T-cell (primary cell): Measurements from ENCODE around the gene CLEC16A. TPM values are rescaled to one million over a fixed set of nuclear protein-coding genes. Genes with fewer than 3 reads are reported as not detected.

Experiments used
- ATAC-seq, 4 experiments: fragments of 200-7000 bp in 3 of 4; fragments of 150-1000 bp in 1 of 4; cut with Tn5 transposase; replicated peaks in 1 of 4; 1 replicate in 3 of 4; 2 replicates in 1 of 4; pipeline ENCODE4 v1.10.0; 2021; ENCODE audit warnings: moderate library complexity in 3 of 4, mild to moderate bottlenecking in 2 of 4, moderate number of reproducible peaks in 1 of 4
- CTCF ChIA-PET, 2 donors: fragments of 300-600 bp; sonication (Branson Sonifier 250); formaldehyde crosslinking; loops; one replicate each; lab custom pipeline; 2022; ENCODE audit warnings: antibody characterized with exemption in 2 of 2; lab: Charles Lee
- POLR2A ChIA-PET, 2 donors: fragments of 300-600 bp; sonication (Branson Sonifier 250); formaldehyde crosslinking; loops; one replicate each; lab custom pipeline; 2022; ENCODE audit warnings: antibody characterized with exemption in 2 of 2; lab: Charles Lee
- DNase-seq, 35 experiments: peaks; one replicate each; pipeline versions ENCODE4 v3.0.0 to v3.0.0-alpha.2; 2013 to 2023
- H3K27ac ChIP-seq: one replicate; pipeline ENCODE4 v1.5.1; 2013; ENCODE audit warnings: low read length
- H3K27me3 ChIP-seq, 2 experiments: replicated peaks in 1 of 2; 1 replicate in 1 of 2; 2 replicates in 1 of 2; pipeline versions ENCODE4 v1.6.1 to v1.7.0; 2013; ENCODE audit warnings: low read length in 1 of 2, mixed read lengths in 1 of 2; ENCODE audit not compliant: control insufficient read depth in 2 of 2, insufficient read depth in 2 of 2; ENCODE audit errors: extremely low read depth in 1 of 2
- H3K36me3 ChIP-seq, 2 donors: 1 replicate in 1 of 2; 2 replicates in 1 of 2; pipeline versions ENCODE4 v1.6.1 to v1.7.0; 2013; ENCODE audit warnings: low read length in 1 of 2; ENCODE audit not compliant: control insufficient read depth in 2 of 2, insufficient read depth in 1 of 2; ENCODE audit errors: extremely low read depth in 1 of 2
- H3K4me1 ChIP-seq, 2 experiments: 1 replicate in 1 of 2; 2 replicates in 1 of 2; pipeline versions ENCODE4 v1.6.1 to v1.7.0; 2013; ENCODE audit warnings: low read length in 2 of 2, mixed read lengths in 1 of 2; ENCODE audit not compliant: insufficient read depth in 2 of 2, control insufficient read depth in 1 of 2; ENCODE audit errors: extremely low read depth in 1 of 2
- H3K4me3 ChIP-seq, 2 donors: 1 replicate in 1 of 2; 2 replicates in 1 of 2; pipeline versions ENCODE4 v1.5.1 to v1.7.0; 2013; ENCODE audit warnings: mild to moderate bottlenecking in 2 of 2, low read length in 1 of 2, moderate library complexity in 1 of 2; ENCODE audit not compliant: control insufficient read depth in 1 of 2; ENCODE audit errors: extremely low read depth in 1 of 2
- H3K9me3 ChIP-seq: 2 replicates; pipeline ENCODE4 v1.7.0; 2013
- H3K27ac Mint-ChIP-seq, 2 donors: one replicate each; pipeline ENCODE4 v1.8.0; 2020 to 2021; ENCODE audit warnings: mild to moderate bottlenecking in 2 of 2, mixed read lengths in 2 of 2
- H3K27me3 Mint-ChIP-seq, 2 donors: one replicate each; pipeline ENCODE4 v1.8.0; 2021 to 2022; ENCODE audit warnings: mixed read lengths in 2 of 2
- H3K36me3 Mint-ChIP-seq: one replicate; pipeline ENCODE4 v1.8.0; 2021; ENCODE audit warnings: mixed read lengths
- H3K4me1 Mint-ChIP-seq, 3 donors: one replicate each; pipeline ENCODE4 v1.8.0; 2020 to 2022; ENCODE audit warnings: mixed read lengths in 3 of 3, mild to moderate bottlenecking in 1 of 3
- H3K4me3 Mint-ChIP-seq, 3 donors: one replicate each; pipeline ENCODE4 v1.8.0; 2020 to 2022; ENCODE audit warnings: mild to moderate bottlenecking in 3 of 3, mixed read lengths in 3 of 3, moderate library complexity in 3 of 3
- H3K9me3 Mint-ChIP-seq, 3 donors: one replicate each; pipeline ENCODE4 v1.8.0; 2020 to 2022; ENCODE audit warnings: mixed read lengths in 3 of 3
- WGBS: methylation state at CpG from one replicate; pipeline ENCODE4 v1.1.5; 2013; ENCODE audit warnings: missing lambda C conversion rate; ENCODE audit not compliant: insufficient coverage; 5-methylcytosine and 5-hydroxymethylcytosine counted together
- total RNA-seq, 35 experiments: library from RNA in 6 of 35; stranded (reverse) in 6 of 35; fragments of 120-200 nt in 1 of 35; gene quantifications; one replicate each; pipeline versions ENCODE4 v1.2.1 to v1.2.4 and lab custom pipeline; 2013 to 2026

Gene CLEC16A
- total RNA-seq, 5 donors from 2014 or later (not counting 1 experiment from before 2014, with no cell fraction given): 27.4 to 34.6 (median 28.7) TPM

DNA sequence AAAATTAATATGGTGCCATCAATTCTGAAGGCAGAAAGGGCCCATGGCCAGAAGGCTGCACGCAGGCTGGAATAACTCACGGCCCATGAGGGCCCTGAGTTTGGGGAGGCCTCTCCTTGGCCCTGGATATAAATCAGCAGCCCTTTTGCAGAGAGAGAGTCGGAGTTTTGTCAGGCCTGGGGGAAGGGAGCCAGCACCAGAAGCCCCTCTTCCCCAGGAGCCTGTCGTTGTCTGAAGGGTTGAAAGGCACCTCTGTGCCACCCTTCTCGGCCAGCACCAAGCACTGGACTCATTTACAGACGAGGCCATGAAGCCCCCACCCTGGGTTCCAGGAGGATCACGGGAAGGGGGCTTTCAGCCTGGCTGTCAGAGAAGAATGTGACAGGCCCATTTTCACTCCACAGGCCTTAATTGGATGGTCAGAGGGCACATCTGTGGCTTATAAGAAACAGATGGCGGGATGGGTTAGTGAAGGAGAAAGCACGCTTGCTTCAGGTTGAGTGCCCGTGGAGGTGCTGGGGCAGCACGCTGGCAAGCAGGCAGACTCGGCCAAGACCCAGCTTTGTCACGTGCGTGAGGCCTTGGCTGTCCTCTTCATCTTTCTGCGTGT lies 140.6 kb downstream of the CLEC16A start:
- ChIA-PET POLR2A (no interaction called here), CTCF (no interaction called here)
- Histone ChIP-seq H3K27me3 (no peaks in the 10 kb centered on the region), H3K4me1 (peaks cover 9 to 20% of the 10 kb centered on the region in 2 experiments), H3K4me3 (no peak overlapping the region), H3K36me3 (peaks cover 0 to 3% of the 10 kb centered on the region in 2 donors), H3K27ac (no peak overlapping the region), H3K9me3 (no peaks in the 10 kb centered on the region)
- DNase-seq (no peak), ATAC-seq (no peak)
- H3K27me3 Mint-ChIP-seq: no peaks in the 10 kb centered on the region
- peaks cover 26% of the 10 kb centered on the region for H3K36me3 Mint-ChIP-seq
- H3K4me3 Mint-ChIP-seq: no peak overlapping the region
- peaks cover 22 to 41% (median 26%) of the 10 kb centered on the region in 3 donors for H3K4me1 Mint-ChIP-seq
- no peaks in the 10 kb centered on the region for H3K9me3 Mint-ChIP-seq
- WGBS: 91% methylated on average over 12 of the region's 15 CpGs
- H3K27ac Mint-ChIP-seq: no peak overlapping the region

DNA sequence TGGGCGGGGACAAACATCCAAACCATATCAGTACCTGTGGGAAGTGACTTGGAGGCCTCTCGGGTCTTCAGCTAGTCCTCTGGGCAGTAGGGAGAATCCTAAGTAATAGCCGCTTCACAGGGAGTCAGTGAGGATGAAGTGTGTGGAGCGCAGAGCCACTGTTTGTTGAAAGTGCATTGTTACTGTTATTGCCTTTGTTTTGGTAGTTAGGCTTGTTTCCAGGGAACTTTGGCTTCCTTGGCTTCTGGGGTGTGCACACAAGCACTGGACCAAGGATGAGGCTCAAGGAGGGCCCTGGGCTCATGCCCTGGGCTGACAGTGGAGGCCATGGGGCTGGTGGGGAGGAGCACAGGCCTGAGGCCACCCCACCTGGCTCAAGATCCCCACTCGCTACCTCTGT lies 141.6 kb downstream of the CLEC16A start:
- 100% methylated on average over 2 of the region's 5 CpGs for WGBS
- H3K4me3 Mint-ChIP-seq: no peak overlapping the region
- no peak for DNase-seq
- H3K9me3 Mint-ChIP-seq: no peaks in the 10 kb centered on the region
- H3K27me3 Mint-ChIP-seq: no peaks in the 10 kb centered on the region
- no peak overlapping the region for H3K27ac Mint-ChIP-seq
- H3K27me3 ChIP-seq: no peaks in the 10 kb centered on the region
- CTCF ChIA-PET: no interaction called here
- no peak overlapping the region for H3K4me3 ChIP-seq
- H3K36me3 ChIP-seq: peaks cover 2 to 3% of the 10 kb centered on the region in 2 donors
- POLR2A ChIA-PET: no interaction called here
- H3K27ac ChIP-seq: no peak overlapping the region
- peaks cover 9 to 18% of the 10 kb centered on the region in 2 experiments for H3K4me1 ChIP-seq
- H3K9me3 ChIP-seq: no peaks in the 10 kb centered on the region
- no peak for ATAC-seq
- H3K36me3 Mint-ChIP-seq: peaks cover 20% of the 10 kb centered on the region
- peaks cover 19 to 36% (median 24%) of the 10 kb centered on the region in 3 donors for H3K4me1 Mint-ChIP-seq

DNA sequence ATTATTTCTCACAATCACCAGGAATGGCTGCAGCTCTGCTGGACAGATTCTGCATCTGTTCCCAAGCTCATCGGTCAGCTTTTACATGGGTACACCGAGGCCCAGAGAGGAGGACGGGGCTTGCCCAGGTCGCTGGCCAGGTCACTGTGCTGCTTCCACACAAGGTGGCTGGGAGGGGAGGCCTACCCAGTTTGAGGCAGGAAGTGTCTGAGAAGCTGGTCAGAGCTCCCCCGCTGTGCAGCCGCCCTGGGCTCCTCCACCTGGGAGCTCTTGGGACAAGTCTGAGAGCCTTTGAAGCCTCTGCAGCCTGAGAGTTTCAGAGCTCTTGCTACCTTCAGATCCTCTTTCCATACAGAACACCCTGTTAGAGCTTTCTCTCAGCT lies 143.3 kb downstream of the CLEC16A start:
- Mint-ChIP-seq H3K36me3 (peaks cover 8% of the 10 kb centered on the region), H3K27me3 (no peaks in the 10 kb centered on the region), H3K4me3 (peak overlapping the region in 1 of 3 donors; percentile 36), H3K27ac (peak overlapping the region; percentile 79 to 81), H3K9me3 (no peaks in the 10 kb centered on the region), H3K4me1 (peaks cover 24 to 40% (median 28%) of the 10 kb centered on the region in 3 donors)
- DNase-seq (no peak), ATAC-seq (peak in 1 of 4 experiments; percentile 8)
- WGBS: 76% methylated on average over 6 of the region's 6 CpGs
- ChIA-PET POLR2A (interaction anchor here in 1 of 2 donors (0.6 kb wide), 2 partner anchors 14 to 38 kb away, joined by 3 to 5 read pairs; no protein-coding TSS in a partner anchor), CTCF (interaction anchor here (0.5 to 0.6 kb wide), 2 partner anchors 28 to 672 kb away, joined by 3 read pairs; no protein-coding TSS in a partner anchor)
- Histone ChIP-seq H3K9me3 (no peaks in the 10 kb centered on the region), H3K36me3 (peaks cover 3 to 5% of the 10 kb centered on the region in 2 donors), H3K4me3 (no peak overlapping the region), H3K4me1 (peaks cover 9 to 26% of the 10 kb centered on the region in 2 experiments), H3K27me3 (no peaks in the 10 kb centered on the region), H3K27ac (peak overlapping the region; percentile 6)

DNA sequence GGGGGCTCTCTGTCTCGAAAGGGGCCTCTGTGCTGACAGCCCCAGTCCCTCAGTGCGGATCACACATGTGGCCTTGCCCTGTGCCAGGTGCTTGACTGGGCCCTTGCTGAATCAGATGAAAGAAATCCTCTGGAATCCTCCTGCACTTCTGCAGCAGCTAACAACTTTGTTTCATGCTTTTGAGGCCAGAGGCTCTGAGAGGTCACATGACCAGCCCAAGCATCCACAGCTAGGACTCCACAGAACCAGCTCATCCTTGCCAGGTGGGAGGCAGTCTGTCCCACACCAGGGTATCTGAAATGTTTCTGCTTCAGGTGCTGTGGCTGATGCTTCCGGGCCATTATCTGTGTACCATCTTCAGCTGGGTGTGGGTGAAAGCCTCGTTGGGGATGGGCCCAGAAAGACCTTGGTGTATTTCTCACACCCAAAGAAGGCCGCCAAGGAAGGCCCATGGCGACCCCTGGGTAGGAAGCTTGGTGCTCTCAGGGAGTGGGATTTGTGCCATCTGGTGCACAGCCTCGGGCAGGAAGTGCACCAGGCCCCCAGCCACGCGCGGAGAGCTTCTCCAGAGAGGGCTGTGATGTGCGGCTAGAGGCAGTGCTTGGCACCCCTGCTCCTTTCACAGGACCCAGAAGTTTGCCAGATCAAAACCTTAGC lies 143.8 kb downstream of the CLEC16A start:
- H3K27me3 ChIP-seq: no peaks in the 10 kb centered on the region
- ChIA-PET CTCF (interaction anchor here (0.5 to 0.6 kb wide), 3 partner anchors 28 to 823 kb away, joined by 3 to 4 read pairs (median 3); no protein-coding TSS in a partner anchor), POLR2A (interaction anchor here in 1 of 2 donors (0.6 kb wide), 2 partner anchors 14 to 37 kb away, joined by 3 to 5 read pairs; no protein-coding TSS in a partner anchor)
- H3K27ac ChIP-seq: peak overlapping the region; percentile 6
- ATAC-seq (peak; percentile 80 to 86 (median 82)), DNase-seq (peak in 15 of 35 experiments; percentile 6 to 39 (median 20))
- Mint-ChIP-seq H3K36me3 (peaks cover 8% of the 10 kb centered on the region), H3K9me3 (no peaks in the 10 kb centered on the region), H3K27me3 (no peaks in the 10 kb centered on the region), H3K27ac (peak overlapping the region; percentile 79 to 81), H3K4me1 (peaks cover 29 to 45% (median 33%) of the 10 kb centered on the region in 3 donors), H3K4me3 (peak overlapping the region in 1 of 3 donors; percentile 36)
- WGBS: 48% methylated on average over 8 of the region's 11 CpGs
- no peaks in the 10 kb centered on the region for H3K9me3 ChIP-seq
- H3K4me1 ChIP-seq: peaks cover 12 to 32% of the 10 kb centered on the region in 2 experiments
- no peak overlapping the region for H3K4me3 ChIP-seq
- H3K36me3 ChIP-seq: peaks cover 3 to 6% of the 10 kb centered on the region in 2 donors

DNA sequence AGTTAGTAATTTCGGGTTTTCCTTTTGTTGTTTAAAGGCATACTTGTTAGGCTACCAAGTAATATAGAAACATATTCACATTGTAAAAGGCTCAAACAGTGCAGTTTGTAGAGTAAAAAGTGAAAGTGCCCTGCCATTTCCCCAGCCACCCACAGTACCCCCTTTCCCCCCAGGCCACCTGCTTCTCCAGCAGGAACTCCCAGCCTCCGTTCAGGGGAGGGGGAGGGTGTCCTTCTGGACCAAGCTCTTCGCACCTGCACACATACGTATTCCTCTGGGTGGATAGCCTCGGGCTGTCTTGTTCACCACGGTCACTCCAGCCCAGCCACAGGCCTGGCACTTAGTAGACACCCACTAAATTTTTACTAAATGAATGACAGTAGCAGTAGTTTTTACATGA lies 144.5 kb downstream of the CLEC16A start:
- DNase-seq (no peak), ATAC-seq (no peak)
- Histone ChIP-seq H3K4me3 (no peak overlapping the region), H3K36me3 (peaks cover 3 to 6% of the 10 kb centered on the region in 2 donors), H3K27ac (peak overlapping the region; percentile 6), H3K4me1 (peaks cover 18 to 38% of the 10 kb centered on the region in 2 experiments), H3K27me3 (no peaks in the 10 kb centered on the region), H3K9me3 (no peaks in the 10 kb centered on the region)
- ChIA-PET CTCF (no interaction called here), POLR2A (no interaction called here)
- Mint-ChIP-seq H3K27ac (peak overlapping the region; percentile 52 to 79), H3K4me3 (no peak overlapping the region), H3K36me3 (peaks cover 8% of the 10 kb centered on the region), H3K9me3 (no peaks in the 10 kb centered on the region), H3K4me1 (peaks cover 33 to 51% (median 35%) of the 10 kb centered on the region in 3 donors), H3K27me3 (no peaks in the 10 kb centered on the region)
- no CpG with 5 or more reads among the region's 6 CpGs for WGBS

DNA sequence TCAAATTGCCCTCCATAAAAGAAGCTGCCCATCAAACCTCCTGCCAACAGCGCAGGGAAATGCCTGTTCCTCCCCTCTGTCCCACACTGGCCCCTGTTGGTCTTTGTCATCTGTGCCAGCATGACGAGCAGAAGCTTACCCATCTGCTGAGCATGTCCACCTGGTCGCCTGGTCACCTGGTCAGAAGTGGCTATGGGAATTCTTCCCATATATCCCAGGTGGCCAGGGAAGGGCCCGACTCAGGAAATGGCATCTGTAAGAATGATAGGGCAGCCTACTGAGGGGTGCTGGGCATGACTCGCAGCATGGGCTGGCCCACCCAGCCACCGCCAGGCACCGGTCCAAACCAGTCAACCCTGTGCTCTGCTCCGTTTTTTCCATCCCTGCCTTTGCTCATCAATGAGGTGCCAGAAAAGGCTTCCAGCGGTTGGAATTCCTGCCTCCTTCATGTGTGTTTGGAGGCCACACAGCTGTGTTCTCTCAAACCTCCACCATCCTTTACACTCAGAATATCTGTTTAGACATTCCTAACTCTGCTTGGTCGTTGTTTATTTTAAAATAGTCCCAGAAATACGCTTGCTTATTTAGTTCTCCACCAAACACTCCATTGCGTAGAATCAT lies 145.2 kb downstream of the CLEC16A start:
- POLR2A ChIA-PET: no interaction called here
- peaks cover under 1% of the 10 kb centered on the region for H3K36me3 Mint-ChIP-seq
- H3K27ac Mint-ChIP-seq: peak overlapping the region in 1 of 2 donors; percentile 28
- H3K4me3 Mint-ChIP-seq: no peak overlapping the region
- no peak for ATAC-seq
- peaks cover 3 to 6% of the 10 kb centered on the region in 2 donors for H3K36me3 ChIP-seq
- 97% methylated on average over 9 of the region's 12 CpGs for WGBS
- no peak overlapping the region for H3K27ac ChIP-seq
- H3K9me3 ChIP-seq: no peaks in the 10 kb centered on the region
- H3K27me3 Mint-ChIP-seq: no peaks in the 10 kb centered on the region
- H3K9me3 Mint-ChIP-seq: no peaks in the 10 kb centered on the region
- peaks cover 35 to 59% (median 43%) of the 10 kb centered on the region in 3 donors for H3K4me1 Mint-ChIP-seq
- no peak overlapping the region for H3K4me3 ChIP-seq
- CTCF ChIA-PET: no interaction called here
- peaks cover 26 to 46% of the 10 kb centered on the region in 2 experiments for H3K4me1 ChIP-seq
- DNase-seq: no peak
- no peaks in the 10 kb centered on the region for H3K27me3 ChIP-seq
